Testis (tissue), 3 donors: ENCODE results near the gene MIPEP. TPM values are rescaled to one million over a fixed set of nuclear protein-coding genes. Genes with fewer than 3 reads are reported as not detected.

Experiments
- DNase-seq: peaks from one replicate; pipeline ENCODE4 v3.0.0-alpha.2; 2019
- H3K27ac ChIP-seq, 2 donors: fragments of 200-600 bp; sonication (generic); one replicate each; pipeline ENCODE4 v1.5.1; 2019
- H3K27me3 ChIP-seq: fragments of 200-600 bp; sonication (generic); one replicate; pipeline ENCODE4 v1.5.1; 2019
- H3K36me3 ChIP-seq: fragments of 200-600 bp; sonication (generic); one replicate; pipeline ENCODE4 v1.5.1; 2017; ENCODE audit warnings: low read depth; ENCODE audit errors: missing control alignments
- H3K4me1 ChIP-seq: fragments of 200-600 bp; sonication (generic); one replicate; pipeline ENCODE4 v1.5.1; 2019
- H3K4me3 ChIP-seq, 2 donors: fragments of 200-600 bp; sonication (generic); one replicate each; pipeline ENCODE4 v1.5.1; 2017 to 2019
- H3K9me3 ChIP-seq: fragments of 200-600 bp; sonication (generic); one replicate; pipeline ENCODE4 v1.5.1; 2017
- POLR2A ChIP-seq: fragments of 450-650 bp; IDR thresholded peaks from one replicate; pipeline ENCODE4 v1.6.1; 2017; ENCODE audit warnings: antibody characterized with exemption, mild to moderate bottlenecking, moderate library complexity
- WGBS, 2 donors: methylation state at CpG; one replicate each; pipeline ENCODE4 v1.1.5; 2018; 5-methylcytosine and 5-hydroxymethylcytosine counted together
- intact Hi-C: fragments of 100-400 bp; cut with DNase I; formaldehyde crosslinking; loops from one replicate; pipeline ENCODE4 v1.15.1; 2023; ENCODE audit warnings: low total_unique reads
- polyA plus RNA-seq: library from polyadenylated mRNA; stranded (reverse); fragments of 350-450 nt; fragmentation: Illumina TruSeq; extraction: RNeasy Lipid Tissue Mini Kit (QIAGEN cat#74804); gene quantifications from one replicate; pipeline ENCODE4 v1.2.3, GENCODE V29; 2014; ENCODE audit warnings: low read depth, low replicate concordance; ENCODE audit not compliant: insufficient read depth
- total RNA-seq, 2 donors: library from RNA; depleted of rRNA; stranded (reverse); fragments of >200 nt; gene quantifications; one replicate each; pipeline ENCODE4 v1.2.3, GENCODE V29; 2016
- TF ChIP-seq, protein P1 (sequence below), 3 experiments: fragments of 450-650 bp in 2 of 3; fragments of 200-600 bp in 1 of 3; sonication (generic) in 1 of 3; IDR thresholded peaks; one replicate each; pipeline ENCODE4 v1.5.1; 2016 to 2019; ENCODE audit warnings: antibody characterized with exemption in 3 of 3, mild to moderate bottlenecking in 2 of 3, moderate library complexity in 1 of 3

MIPEP gene
- total and polyA plus RNA-seq, 3 donors from 2014 or later: 25.7 to 29.4 (median 27.6) TPM

DNA sequence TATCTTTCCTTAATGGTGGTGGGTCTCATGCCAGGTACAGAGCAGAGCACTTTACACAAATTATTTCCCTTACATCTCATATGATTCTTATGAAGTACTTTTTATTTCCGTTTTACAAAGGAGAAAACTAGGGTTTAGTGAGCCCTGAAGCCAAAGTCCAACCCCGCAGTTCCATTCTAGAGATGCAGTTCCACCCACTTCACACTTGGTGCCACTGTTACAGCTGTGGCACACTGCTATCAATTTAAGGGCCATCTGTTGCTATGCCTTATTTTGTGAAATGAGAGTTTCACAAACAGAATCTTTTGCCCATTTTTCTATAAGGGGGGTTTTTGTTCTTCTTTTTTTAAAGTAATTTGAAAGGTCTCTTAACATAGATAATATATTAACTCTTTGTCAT, 12.9 kb downstream of the MIPEP start:
- no peak overlapping the region for H3K4me3 ChIP-seq
- no peaks in the 10 kb centered on the region for H3K9me3 ChIP-seq
- no peak overlapping the region for H3K27ac ChIP-seq
- TF ChIP-seq, protein P1, sequence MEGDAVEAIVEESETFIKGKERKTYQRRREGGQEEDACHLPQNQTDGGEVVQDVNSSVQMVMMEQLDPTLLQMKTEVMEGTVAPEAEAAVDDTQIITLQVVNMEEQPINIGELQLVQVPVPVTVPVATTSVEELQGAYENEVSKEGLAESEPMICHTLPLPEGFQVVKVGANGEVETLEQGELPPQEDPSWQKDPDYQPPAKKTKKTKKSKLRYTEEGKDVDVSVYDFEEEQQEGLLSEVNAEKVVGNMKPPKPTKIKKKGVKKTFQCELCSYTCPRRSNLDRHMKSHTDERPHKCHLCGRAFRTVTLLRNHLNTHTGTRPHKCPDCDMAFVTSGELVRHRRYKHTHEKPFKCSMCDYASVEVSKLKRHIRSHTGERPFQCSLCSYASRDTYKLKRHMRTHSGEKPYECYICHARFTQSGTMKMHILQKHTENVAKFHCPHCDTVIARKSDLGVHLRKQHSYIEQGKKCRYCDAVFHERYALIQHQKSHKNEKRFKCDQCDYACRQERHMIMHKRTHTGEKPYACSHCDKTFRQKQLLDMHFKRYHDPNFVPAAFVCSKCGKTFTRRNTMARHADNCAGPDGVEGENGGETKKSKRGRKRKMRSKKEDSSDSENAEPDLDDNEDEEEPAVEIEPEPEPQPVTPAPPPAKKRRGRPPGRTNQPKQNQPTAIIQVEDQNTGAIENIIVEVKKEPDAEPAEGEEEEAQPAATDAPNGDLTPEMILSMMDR (IDR thresholded peaks at IDR 0.05): peak in 1 of 3 experiments; percentile 16
- no peak for TF ChIP-seq POLR2A
- H3K27me3 ChIP-seq: no peaks in the 10 kb centered on the region
- no peak for DNase-seq
- intact Hi-C loops: no loop called here
- no peaks in the 10 kb centered on the region for H3K36me3 ChIP-seq
- 67 to 69% methylated on average over 2 of the region's 2 CpGs for WGBS, 2 donors
- no peaks in the 10 kb centered on the region for H3K4me1 ChIP-seq

GRCh38 chr13:23871616-23872220, 17.5 kb downstream of the MIPEP start:
- intact Hi-C loops: no loop called here
- Histone ChIP-seq H3K4me3 (no peak overlapping the region), H3K27me3 (no peaks in the 10 kb centered on the region), H3K27ac (no peak overlapping the region), H3K36me3 (no peaks in the 10 kb centered on the region), H3K9me3 (no peaks in the 10 kb centered on the region), H3K4me1 (no peaks in the 10 kb centered on the region)
- TF ChIP-seq, protein P1 (IDR thresholded peaks at IDR 0.05): peak; percentile 35 to 59 (median 50)
- no peak for TF ChIP-seq POLR2A
- WGBS, 2 donors: 96 to 97% methylated on average over 2 of the region's 2 CpGs
- no peak for DNase-seq

- Histone ChIP-seq H3K4me1 (no peaks in the 10 kb centered on the region), H3K36me3 (no peaks in the 10 kb centered on the region), H3K27me3 (no peaks in the 10 kb centered on the region), H3K9me3 (no peaks in the 10 kb centered on the region), H3K4me3 (no peak overlapping the region), H3K27ac (no peak overlapping the region)
- intact Hi-C loops: no loop called here
- TF ChIP-seq POLR2A: no peak
- TF ChIP-seq, protein P1 (IDR thresholded peaks at IDR 0.05): no peak
- DNase-seq: no peak
- WGBS, 2 donors: 89% methylated on average over 11 to 12 of the region's 12 CpGs
These were observed 18.7 kb downstream of the MIPEP start for GRCh38 chr13:23870356-23871140.

- Histone ChIP-seq H3K27ac (no peak overlapping the region), H3K4me1 (no peaks in the 10 kb centered on the region), H3K36me3 (no peaks in the 10 kb centered on the region), H3K9me3 (no peaks in the 10 kb centered on the region), H3K4me3 (no peak overlapping the region), H3K27me3 (no peaks in the 10 kb centered on the region)
- WGBS, 2 donors: 77 to 80% methylated on average over 5 of the region's 5 CpGs
- no peak for TF ChIP-seq POLR2A
- TF ChIP-seq, protein P1 (IDR thresholded peaks at IDR 0.05): no peak
- no peak for DNase-seq
- intact Hi-C loops: loop anchor here (10.0 kb wide), 1 partner anchor 404 kb away; no protein-coding TSS in a partner anchor
These were observed 20.7 kb downstream of the MIPEP start for GRCh38 chr13:23868521-23868920.
